ENCODE results near the gene IL32.

- TF ChIP-seq POLR2AphosphoS5 (IDR thresholded peaks at IDR 0.05; ENCODE audit: low read depth, low read length) = peak; percentile 82
- peak; percentile 20; the same call in 1 of the 2 replicates for TF ChIP-seq SIN3A (IDR thresholded peaks at IDR 0.05; ENCODE audit: borderline replicate concordance, insufficient read depth, low read length)
- 0 out of 2 replicates have a peak, but pooled peaks have one; percentile 42 for TF ChIP-seq TAF1 (IDR thresholded peaks at IDR 0.05; ENCODE audit: borderline replicate concordance, insufficient read depth, low read length)
- no peak for TF ChIP-seq REST (IDR thresholded peaks at IDR 0.05; ENCODE audit: insufficient read depth in 1 of 2, low read depth in 2 of 2, low read length in 2 of 2)
Observed at GRCh38 chr16:3023669-3024478, 41.6 kb upstream of the IL32 start, which contains the start of the genes HCFC1R1 and THOC6.

All from PFSK-1 (cell line).